ENCODE data around the gene MKRN3. TPM values are rescaled to one million over a fixed set of nuclear protein-coding genes. Genes with fewer than 3 reads are reported as not detected.

The MKRN3 gene
- total and polyA plus RNA-seq, 2 experiments from 2014 or later: not detected

- TF ChIP-seq REST (IDR thresholded peaks at IDR 0.05; ENCODE audit: unreplicated experiment) (no peak), ZNF462 (CRISPR knock-in tag; IDR thresholded peaks at IDR 0.05) (no peak), ETS1 (IDR thresholded peaks at IDR 0.05) (no peak), POLR2AphosphoS5 (IDR thresholded peaks at IDR 0.05; ENCODE audit: low read depth) (no peak), JUNB (IDR thresholded peaks at IDR 0.05; ENCODE audit: unreplicated experiment) (no peak)
These were observed 7.4 kb downstream of the MKRN3 start (continued) for GRCh38 chr15:23572844-23573243.
